Measurements from ENCODE around the gene HEATR9.

DNA sequence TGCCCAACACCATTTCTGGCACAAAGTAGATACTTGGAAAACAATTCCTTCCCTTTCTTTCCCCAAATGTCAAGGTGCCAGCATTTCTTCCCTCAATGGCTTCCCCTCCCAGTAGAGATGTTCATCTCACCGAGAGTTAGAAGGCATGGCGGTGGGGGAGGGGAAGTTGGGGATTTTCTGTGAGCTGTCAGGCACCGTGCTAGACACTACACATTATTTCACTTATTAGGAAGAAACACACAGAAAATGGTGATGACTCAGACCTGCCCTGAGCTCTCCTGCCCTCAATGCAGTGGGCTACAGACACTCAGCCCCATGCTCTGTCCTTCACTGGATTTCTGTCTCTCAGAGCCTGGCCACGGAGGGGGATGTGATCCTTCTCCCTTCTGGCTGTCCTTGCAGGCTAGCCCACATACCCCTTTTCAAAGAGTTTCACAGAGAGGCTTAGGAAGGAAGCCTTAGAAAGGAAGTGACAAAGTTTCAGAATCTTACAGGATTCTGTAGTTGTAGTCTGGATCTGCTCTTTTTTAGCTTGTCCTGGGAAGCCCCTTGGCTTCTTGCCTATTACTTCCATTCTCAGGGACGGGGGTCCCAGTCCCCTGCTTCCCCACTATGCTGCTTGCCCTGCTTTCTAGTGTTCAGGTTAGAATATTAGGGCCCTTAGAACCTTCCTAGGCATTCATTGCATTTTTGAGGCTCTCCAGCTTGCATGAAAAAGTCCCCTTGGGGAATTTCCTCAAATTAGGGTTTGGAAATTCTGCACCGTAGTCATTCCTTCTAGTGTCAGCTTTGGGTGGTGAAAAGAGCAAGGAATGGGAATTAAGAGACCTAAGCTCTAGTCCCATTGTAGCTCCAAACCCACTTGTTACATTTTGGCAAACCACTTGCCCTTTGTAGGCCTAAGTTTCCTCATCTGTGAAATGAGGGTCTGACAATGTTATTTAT, 23.7 kb upstream of the HEATR9 start:
- TF ChIP-seq, protein P1, sequence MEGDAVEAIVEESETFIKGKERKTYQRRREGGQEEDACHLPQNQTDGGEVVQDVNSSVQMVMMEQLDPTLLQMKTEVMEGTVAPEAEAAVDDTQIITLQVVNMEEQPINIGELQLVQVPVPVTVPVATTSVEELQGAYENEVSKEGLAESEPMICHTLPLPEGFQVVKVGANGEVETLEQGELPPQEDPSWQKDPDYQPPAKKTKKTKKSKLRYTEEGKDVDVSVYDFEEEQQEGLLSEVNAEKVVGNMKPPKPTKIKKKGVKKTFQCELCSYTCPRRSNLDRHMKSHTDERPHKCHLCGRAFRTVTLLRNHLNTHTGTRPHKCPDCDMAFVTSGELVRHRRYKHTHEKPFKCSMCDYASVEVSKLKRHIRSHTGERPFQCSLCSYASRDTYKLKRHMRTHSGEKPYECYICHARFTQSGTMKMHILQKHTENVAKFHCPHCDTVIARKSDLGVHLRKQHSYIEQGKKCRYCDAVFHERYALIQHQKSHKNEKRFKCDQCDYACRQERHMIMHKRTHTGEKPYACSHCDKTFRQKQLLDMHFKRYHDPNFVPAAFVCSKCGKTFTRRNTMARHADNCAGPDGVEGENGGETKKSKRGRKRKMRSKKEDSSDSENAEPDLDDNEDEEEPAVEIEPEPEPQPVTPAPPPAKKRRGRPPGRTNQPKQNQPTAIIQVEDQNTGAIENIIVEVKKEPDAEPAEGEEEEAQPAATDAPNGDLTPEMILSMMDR (IDR thresholded peaks at IDR 0.05 in 2 of 3, conservative IDR thresholded peaks at IDR 0.05 in 1 of 3; ENCODE audit: borderline replicate concordance in 1 of 3, insufficient read depth in 1 of 3, low read depth in 2 of 3, low read length in 2 of 3): no peak
- TF ChIP-seq EZH2phosphoT487 (IDR thresholded peaks at IDR 0.05; ENCODE audit: borderline replicate concordance) (no peak), CEBPB (IDR thresholded peaks at IDR 0.05; ENCODE audit: low read depth) (no peak), POLR2A (IDR thresholded peaks at IDR 0.05; ENCODE audit: borderline replicate concordance, extremely low read depth, insufficient read depth, insufficient read length) (no peak)
- TF ChIP-seq, protein P2, sequence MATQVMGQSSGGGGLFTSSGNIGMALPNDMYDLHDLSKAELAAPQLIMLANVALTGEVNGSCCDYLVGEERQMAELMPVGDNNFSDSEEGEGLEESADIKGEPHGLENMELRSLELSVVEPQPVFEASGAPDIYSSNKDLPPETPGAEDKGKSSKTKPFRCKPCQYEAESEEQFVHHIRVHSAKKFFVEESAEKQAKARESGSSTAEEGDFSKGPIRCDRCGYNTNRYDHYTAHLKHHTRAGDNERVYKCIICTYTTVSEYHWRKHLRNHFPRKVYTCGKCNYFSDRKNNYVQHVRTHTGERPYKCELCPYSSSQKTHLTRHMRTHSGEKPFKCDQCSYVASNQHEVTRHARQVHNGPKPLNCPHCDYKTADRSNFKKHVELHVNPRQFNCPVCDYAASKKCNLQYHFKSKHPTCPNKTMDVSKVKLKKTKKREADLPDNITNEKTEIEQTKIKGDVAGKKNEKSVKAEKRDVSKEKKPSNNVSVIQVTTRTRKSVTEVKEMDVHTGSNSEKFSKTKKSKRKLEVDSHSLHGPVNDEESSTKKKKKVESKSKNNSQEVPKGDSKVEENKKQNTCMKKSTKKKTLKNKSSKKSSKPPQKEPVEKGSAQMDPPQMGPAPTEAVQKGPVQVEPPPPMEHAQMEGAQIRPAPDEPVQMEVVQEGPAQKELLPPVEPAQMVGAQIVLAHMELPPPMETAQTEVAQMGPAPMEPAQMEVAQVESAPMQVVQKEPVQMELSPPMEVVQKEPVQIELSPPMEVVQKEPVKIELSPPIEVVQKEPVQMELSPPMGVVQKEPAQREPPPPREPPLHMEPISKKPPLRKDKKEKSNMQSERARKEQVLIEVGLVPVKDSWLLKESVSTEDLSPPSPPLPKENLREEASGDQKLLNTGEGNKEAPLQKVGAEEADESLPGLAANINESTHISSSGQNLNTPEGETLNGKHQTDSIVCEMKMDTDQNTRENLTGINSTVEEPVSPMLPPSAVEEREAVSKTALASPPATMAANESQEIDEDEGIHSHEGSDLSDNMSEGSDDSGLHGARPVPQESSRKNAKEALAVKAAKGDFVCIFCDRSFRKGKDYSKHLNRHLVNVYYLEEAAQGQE (IDR thresholded peaks at IDR 0.05; ENCODE audit: low read depth): no peak
